NCI-H2196 treated with DMSO at 0.1 percent for 48 hours (cell line): ENCODE data around the gene NMNAT3.
"Not testable (repeated sequence)": the region's sequence is repeated elsewhere in the genome, so short reads cannot be mapped to it uniquely, and the experiment has no call there.

ENCODE experiments used
- DNase-seq: peaks from one replicate; lab custom pipeline; 2025; ENCODE audit not compliant: unreplicated experiment; lab: John Stamatoyannopoulos, UW

NMNAT3 gene

GRCh38 chr3:139586420-139587017 lies 91.3 kb downstream of the NMNAT3 start:
- no peak for DNase-seq

GRCh38 chr3:139585820-139586219 lies 92.0 kb downstream of the NMNAT3 start:
- DNase-seq = no peak

DNA sequence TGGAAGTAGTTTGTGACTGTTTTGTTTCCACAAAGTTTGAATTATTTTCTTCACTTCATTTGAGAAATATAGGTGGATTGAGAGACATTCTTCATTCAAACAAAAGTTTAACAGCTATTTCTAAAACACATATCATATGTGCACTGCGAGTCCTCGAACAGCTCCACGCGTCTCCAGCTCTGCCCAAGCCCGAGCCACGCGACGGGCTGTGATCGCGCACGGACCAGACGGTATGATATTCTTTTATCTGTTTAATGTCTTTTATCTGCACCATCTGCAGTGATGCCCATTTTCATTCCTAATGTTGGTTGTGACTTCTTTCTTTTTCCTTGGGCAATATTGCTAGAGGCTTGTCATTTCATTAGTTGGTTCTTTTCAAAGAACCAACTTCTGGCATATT lies 94.1 kb downstream of the NMNAT3 start:
- DNase-seq = not testable (repeated sequence)

DNA sequence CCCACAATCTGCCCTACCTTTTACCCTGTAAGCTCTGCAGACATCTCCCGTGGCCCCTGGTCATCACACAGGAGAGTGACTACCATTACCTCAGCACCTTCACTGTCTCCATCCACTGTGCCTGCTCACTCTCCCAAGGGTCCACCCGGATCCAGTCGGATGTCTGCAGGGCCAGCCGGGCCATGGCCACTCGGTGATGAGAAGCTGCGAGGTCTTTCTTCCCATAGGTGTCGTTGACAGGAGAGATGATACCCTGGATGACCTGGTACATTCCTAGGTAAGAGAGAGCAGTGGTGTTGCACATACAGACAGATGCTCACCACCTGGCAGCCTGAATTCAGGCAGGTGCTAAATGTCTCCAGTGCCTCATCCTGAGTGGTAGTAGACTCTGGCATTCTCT lies 99.0 kb downstream of the NMNAT3 start:
- no peak for DNase-seq

GRCh38 chr3:139577909-139578308 lies 99.9 kb downstream of the NMNAT3 start:
- no peak for DNase-seq

- no peak for DNase-seq
These were observed 100.4 kb downstream of the NMNAT3 start for GRCh38 chr3:139577346-139577745.

DNA sequence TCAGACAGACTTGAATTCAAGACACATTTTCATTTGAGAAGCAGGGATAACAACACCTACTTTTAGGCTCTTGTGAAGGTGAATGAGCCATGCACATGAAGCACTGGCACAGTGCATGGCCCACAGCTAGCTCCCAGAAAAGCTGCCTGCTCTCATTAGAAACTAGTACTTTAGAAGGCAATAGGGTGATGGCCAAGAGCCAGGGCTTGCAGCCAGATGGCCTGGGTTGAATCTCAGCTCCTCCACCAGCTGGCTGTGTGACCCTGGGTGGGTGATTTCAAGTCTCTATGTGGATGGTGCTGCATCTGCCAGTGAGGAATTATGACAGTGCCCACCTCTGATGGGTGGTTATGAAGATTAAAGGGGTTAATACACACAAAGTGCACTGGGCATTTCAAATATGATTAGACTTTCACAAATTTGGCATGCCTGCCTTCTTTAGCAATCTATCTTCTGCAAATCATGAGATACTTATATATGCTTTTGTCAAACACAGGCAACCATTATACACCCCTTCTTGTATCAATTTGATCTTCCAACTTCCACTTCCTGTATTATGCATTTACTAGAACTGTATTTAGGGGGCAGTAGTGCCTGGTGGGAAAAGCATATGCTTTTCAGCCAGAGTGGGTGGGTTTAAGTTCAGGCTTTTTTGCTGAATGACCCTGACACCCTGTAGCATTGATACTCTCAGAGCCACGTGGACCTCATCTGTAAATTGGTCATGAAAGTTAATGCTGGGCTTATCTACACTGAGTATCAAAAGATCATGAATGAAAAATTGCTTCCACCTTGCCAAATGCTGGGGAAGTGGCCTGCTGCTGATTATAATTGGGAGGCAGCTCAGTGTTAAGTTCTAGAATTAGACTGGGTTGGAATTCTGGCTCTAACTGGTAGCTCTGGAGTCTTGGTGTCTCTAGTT lies 103.5 kb downstream of the NMNAT3 start:
- no peak for DNase-seq

DNA sequence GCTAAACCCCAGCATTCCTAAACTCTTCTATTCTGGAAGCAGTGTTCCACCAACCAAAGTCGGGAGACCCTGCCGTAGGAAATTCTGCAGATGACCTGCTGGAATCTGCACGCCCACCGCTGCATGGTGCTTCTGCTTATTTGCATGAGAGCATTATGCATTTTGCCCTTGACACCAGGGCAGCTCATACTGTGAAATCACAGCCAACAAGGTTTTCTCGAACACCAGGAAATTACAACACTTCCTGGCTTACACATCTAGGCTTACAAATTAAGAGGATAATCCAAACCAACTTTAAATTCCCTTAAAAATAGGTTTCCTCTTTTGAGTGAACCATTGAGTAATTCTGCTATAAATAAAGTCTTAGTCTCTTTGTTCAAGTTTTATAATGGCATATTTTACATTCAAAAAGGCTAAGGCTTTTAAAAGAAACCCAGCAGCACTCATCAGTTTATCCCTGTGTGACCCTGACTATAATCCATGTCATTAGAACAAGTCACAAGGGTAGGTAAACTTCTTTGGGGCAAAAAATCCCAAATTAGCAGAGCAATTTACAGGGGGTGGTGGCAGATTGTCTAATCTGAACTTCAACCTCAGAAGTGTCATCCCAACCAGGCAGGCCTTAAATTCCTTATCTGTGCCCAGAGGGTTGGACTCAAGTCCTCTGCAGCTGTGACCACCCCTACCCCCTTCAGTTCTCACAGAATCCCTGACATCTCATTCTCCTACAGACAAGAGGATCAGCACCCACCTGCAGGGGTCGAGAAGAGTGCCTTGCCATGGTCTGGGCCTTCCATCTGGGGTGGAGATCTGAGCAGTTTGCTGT lies 104.7 kb downstream of the NMNAT3 start:
- no peak for DNase-seq

DNA sequence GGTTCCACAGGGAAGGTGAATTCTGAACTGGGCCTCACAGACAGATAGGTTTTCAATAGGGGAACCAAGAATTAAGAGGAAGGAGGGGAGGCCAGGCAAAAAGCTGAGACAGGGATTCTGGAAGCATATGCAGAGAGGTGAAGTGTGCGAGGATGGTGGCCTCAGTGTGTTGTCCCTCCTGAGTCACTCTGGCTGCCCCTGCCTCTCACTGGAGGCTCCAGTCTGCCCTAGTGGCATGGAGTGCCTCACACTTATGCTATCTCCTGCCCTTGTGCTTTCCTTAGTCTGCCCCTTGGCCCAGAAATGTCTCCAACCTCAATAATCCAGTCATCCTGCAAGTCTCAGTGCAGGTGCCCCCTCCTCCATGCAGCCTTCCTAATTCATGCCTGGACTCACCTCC lies 106.1 kb downstream of the NMNAT3 start:
- no peak for DNase-seq

- no peak for DNase-seq
These were observed 113.4 kb downstream of the NMNAT3 start for GRCh38 chr3:139564294-139564861.

- DNase-seq = peak; percentile 64
These were observed 115.7 kb downstream of the NMNAT3 start for GRCh38 chr3:139561959-139562676.

DNA sequence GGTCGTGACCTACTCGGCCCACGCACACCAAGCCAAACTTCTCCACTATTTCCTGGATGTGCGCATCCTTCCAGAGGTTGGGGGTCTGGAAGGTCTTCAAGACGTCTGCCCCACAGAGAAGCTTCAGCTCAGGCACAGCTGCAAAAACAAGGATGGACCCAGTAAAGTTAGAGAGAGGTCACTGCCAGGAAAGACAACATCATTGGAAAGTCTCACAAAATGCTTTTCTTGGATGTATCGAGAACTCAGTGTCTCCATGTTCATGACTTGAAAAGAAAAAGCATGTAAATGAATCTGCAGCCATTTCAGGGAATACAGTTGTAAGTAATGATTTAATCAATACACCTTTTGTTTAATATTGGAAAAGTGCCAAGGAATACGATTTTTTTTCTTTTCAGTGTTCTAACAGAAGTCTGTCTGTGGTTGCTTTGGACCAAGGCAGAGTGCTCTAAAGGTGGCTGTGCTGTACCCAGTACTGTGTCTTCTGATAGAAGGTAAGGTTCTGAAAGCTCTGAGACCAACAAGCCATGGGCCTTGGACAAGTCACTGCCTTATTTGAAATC lies 116.4 kb downstream of the NMNAT3 start:
- DNase-seq = no peak

DNA sequence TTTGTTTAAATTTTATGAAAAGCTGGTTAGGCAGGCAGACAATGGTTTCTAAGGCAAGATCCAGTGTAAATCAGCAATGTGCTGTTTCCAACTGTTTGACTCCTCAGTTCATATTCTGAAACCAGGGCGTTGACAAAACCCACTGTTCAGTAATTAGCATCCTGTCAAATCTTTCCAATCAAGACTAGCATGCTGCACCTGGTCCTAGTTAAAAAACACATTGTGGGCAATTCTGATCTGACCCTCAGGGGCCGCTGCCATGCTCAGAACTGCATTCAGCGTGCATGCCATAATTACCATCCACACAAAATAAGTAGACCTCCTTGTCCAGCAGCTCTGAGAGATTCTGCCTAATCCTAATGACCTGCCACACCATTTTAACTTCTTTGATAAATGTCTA lies 117.4 kb downstream of the NMNAT3 start:
- DNase-seq = no peak

- no peak for DNase-seq
These were observed 118.2 kb downstream of the NMNAT3 start for GRCh38 chr3:139559541-139559940.

DNA sequence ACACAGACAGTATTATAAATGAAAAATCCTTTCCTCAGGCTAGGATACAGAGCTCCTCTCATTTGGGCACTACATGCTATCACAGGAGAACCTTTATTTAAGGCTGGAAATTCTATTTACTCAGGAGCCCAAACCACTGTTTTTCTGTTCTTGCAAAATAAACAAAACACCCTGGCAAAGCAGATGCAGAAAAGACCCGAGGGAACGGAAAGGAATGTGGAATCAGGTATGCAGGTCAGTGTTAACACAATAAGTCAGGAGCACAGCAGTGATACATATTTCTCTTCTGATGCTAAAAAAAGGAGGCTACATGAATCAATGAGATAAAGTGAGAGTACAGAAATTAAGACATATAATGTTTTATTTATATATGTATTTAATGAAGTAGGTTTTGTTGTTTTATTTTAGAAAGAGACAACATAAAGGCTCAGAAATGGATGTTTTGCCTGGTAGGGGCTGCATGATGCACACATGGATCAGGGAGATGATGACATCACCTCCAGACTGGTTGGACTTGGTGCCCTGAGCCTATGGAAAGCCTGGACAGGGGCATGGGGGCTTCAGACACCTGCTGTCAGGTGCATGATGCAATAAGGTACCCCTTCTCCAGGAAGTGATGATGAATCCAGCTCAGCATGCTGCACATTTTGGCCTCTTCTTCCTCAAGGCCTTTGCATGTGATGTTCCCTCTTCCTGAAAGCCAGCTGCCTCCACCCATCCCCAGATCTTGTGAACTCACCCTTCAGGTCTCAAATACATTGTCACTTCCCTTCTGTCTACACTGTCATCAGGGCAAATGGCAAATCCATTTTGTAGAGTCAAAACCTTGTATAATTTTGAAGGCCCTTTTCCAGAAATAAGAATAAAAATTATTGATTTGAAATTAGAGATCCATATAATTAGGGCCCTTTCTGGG lies 119.2 kb downstream of the NMNAT3 start:
- no peak for DNase-seq

GRCh38 chr3:139557041-139557440 lies 120.7 kb downstream of the NMNAT3 start:
- no peak for DNase-seq

GRCh38 chr3:139555249-139555648 lies 122.5 kb downstream of the NMNAT3 start:
- DNase-seq = no peak

DNA sequence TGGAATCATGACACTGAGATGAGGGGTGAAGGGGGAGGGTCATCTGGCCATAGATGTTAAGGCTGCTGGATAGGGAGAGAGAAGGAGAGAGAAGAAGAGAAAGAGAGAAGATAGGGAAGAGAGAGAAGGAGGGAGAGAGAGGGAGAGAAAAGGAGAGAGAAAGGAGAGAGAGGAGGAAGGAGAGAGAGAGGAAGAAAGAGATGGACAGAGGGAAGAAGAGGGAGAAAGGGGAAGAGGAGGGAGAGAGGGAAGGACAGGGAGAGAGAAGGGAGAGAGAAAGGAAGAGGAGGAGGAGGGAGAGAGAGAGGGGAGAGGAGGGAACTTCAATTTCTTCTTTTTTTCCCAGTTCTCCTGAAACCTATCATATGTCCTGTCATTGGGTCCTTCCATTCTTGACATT lies 123.1 kb downstream of the NMNAT3 start:
- no peak for DNase-seq

- DNase-seq = no peak
These were observed 125.0 kb downstream of the NMNAT3 start for GRCh38 chr3:139552632-139553365.
